Trophoblast cell (in vitro differentiated cells and primary cell): ENCODE measurements around the gene PWWP2B.
"Not testable (repeated sequence)": the region's sequence is repeated elsewhere in the genome, so short reads cannot be mapped to it uniquely, and the experiment has no call there.

Source experiments
- DNase-seq, 2 donors: peaks; one replicate each; pipeline ENCODE4 v3.0.0-alpha.2; 2016
- H2AFZ ChIP-seq: 2 replicates; pipeline ENCODE4 v1.6.1; 2013; ENCODE audit warnings: low read length, moderate library complexity, mild to moderate bottlenecking; ENCODE audit not compliant: insufficient read depth, poor library complexity
- H2AK5ac ChIP-seq: 2 replicates; pipeline ENCODE4 v1.6.1; 2013; ENCODE audit warnings: mild to moderate bottlenecking, low read length
- H2BK120ac ChIP-seq: 2 replicates; pipeline ENCODE4 v1.6.1; 2013; ENCODE audit warnings: low read length, mild to moderate bottlenecking, moderate library complexity; ENCODE audit not compliant: insufficient read depth, poor library complexity
- H2BK12ac ChIP-seq: 2 replicates; pipeline ENCODE4 v1.6.1; 2013; ENCODE audit warnings: mild to moderate bottlenecking, low read length, moderate library complexity
- H2BK5ac ChIP-seq: 2 replicates; pipeline ENCODE4 v1.6.1; 2013; ENCODE audit warnings: low read length, low read depth, moderate library complexity, mild to moderate bottlenecking; ENCODE audit not compliant: poor library complexity
- H3K14ac ChIP-seq: 2 replicates; pipeline ENCODE4 v1.6.1; 2013; ENCODE audit warnings: mild to moderate bottlenecking, low read length
- H3K18ac ChIP-seq: 2 replicates; pipeline ENCODE4 v1.6.1; 2013; ENCODE audit warnings: mild to moderate bottlenecking, low read length
- H3K23ac ChIP-seq: 2 replicates; pipeline ENCODE4 v1.6.1; 2013; ENCODE audit warnings: low read length
- H3K27ac ChIP-seq: 2 replicates; pipeline ENCODE4 v1.5.1; 2013; ENCODE audit warnings: low read depth, mild to moderate bottlenecking, inconsistent platforms, low read length, moderate library complexity
- H3K27me3 ChIP-seq: 2 replicates; pipeline ENCODE4 v1.6.1; 2013; ENCODE audit warnings: inconsistent platforms, mild to moderate bottlenecking, low read length, moderate library complexity; ENCODE audit not compliant: insufficient read depth
- H3K36me3 ChIP-seq, 2 experiments: 1 replicate in 1 of 2; 2 replicates in 1 of 2; pipeline ENCODE4 v1.6.1; 2013; ENCODE audit warnings: low read length in 2 of 2, mild to moderate bottlenecking in 2 of 2, moderate library complexity in 1 of 2; ENCODE audit not compliant: insufficient read depth in 2 of 2, control insufficient read depth in 1 of 2
- H3K4ac ChIP-seq: 2 replicates; pipeline ENCODE4 v1.6.1; 2013; ENCODE audit warnings: low read depth, mild to moderate bottlenecking, low read length, moderate library complexity
- H3K4me1 ChIP-seq, 2 experiments: 1 replicate in 1 of 2; 2 replicates in 1 of 2; pipeline ENCODE4 v1.6.1; 2013; ENCODE audit warnings: low read length in 2 of 2, mild to moderate bottlenecking in 2 of 2, moderate library complexity in 1 of 2; ENCODE audit not compliant: insufficient read depth in 2 of 2, control insufficient read depth in 1 of 2
- H3K4me2 ChIP-seq: 2 replicates; pipeline ENCODE4 v1.6.1; 2013; ENCODE audit warnings: inconsistent platforms, mild to moderate bottlenecking, low read length, moderate library complexity
- H3K4me3 ChIP-seq: 2 replicates; pipeline ENCODE4 v1.5.1; 2013; ENCODE audit warnings: mild to moderate bottlenecking, low read depth, low read length, inconsistent platforms
- H3K79me1 ChIP-seq: one replicate; pipeline ENCODE4 v1.6.1; 2013; ENCODE audit warnings: low read length
- H3K79me2 ChIP-seq: 2 replicates; pipeline ENCODE4 v1.6.1; 2013; ENCODE audit warnings: low read length, mild to moderate bottlenecking; ENCODE audit not compliant: control insufficient read depth, insufficient read depth, poor library complexity
- H3K9ac ChIP-seq: 2 replicates; pipeline ENCODE4 v1.6.1; 2013; ENCODE audit warnings: mild to moderate bottlenecking, low read length
- H3K9me3 ChIP-seq: 2 replicates; pipeline ENCODE4 v1.6.1; 2013; ENCODE audit warnings: low read depth, mild to moderate bottlenecking, control low read depth, inconsistent platforms, low read length; ENCODE audit not compliant: insufficient read depth
- H4K12ac ChIP-seq: 2 replicates; pipeline ENCODE4 v1.6.1; 2013; ENCODE audit warnings: low read depth, mild to moderate bottlenecking, low read length, moderate library complexity
- H4K8ac ChIP-seq: 2 replicates; pipeline ENCODE4 v1.6.1; 2013; ENCODE audit warnings: low read depth, mild to moderate bottlenecking, low read length, moderate library complexity
- H4K91ac ChIP-seq: one replicate; pipeline ENCODE4 v1.6.1; 2013; ENCODE audit warnings: low read depth, mild to moderate bottlenecking, low read length, moderate library complexity
- WGBS: extraction: QIAGEN DNeasy Blood & Tissue Kit; methylation state at CpG from one replicate; pipeline ENCODE4 v1.1.7; 2013; ENCODE audit warnings: missing lambda C conversion rate; ENCODE audit not compliant: insufficient read length, insufficient coverage; ENCODE audit errors: extremely low coverage; 5-methylcytosine and 5-hydroxymethylcytosine counted together

Gene PWWP2B

GRCh38 chr10:132435320-132435719, 38.3 kb downstream of the PWWP2B start:
- H3K36me3 ChIP-seq, result not testable (repeated sequence)
- WGBS, result no CpG with 5 or more reads among the region's 5 CpGs

GRCh38 chr10:132436096-132436495, 39.1 kb downstream of the PWWP2B start:
- not testable (repeated sequence) for H3K18ac ChIP-seq, H3K27ac ChIP-seq, H4K91ac ChIP-seq, H2AFZ ChIP-seq, H3K14ac ChIP-seq, H3K9ac ChIP-seq, H3K27me3 ChIP-seq, DNase-seq, H3K4me3 ChIP-seq, H3K9me3 ChIP-seq, H3K36me3 ChIP-seq, H3K79me1 ChIP-seq, H2BK12ac ChIP-seq, H3K23ac ChIP-seq, H3K4ac ChIP-seq, H2AK5ac ChIP-seq, H2BK5ac ChIP-seq, H3K79me2 ChIP-seq, H3K4me2 ChIP-seq, H4K12ac ChIP-seq, H4K8ac ChIP-seq, H2BK120ac ChIP-seq, H3K4me1 ChIP-seq
- WGBS, result no CpG with 5 or more reads among the region's 3 CpGs

More at GRCh38 chr10:132435320-132435719, 38.3 kb downstream of the PWWP2B start:
- H2AK5ac ChIP-seq, H3K4me1 ChIP-seq, H3K14ac ChIP-seq, H3K79me1 ChIP-seq, H3K9me3 ChIP-seq, H3K4me2 ChIP-seq, H4K8ac ChIP-seq, H3K4me3 ChIP-seq, H2BK12ac ChIP-seq, DNase-seq, H3K4ac ChIP-seq, H3K23ac ChIP-seq, H3K18ac ChIP-seq, H3K9ac ChIP-seq, H3K79me2 ChIP-seq, H4K12ac ChIP-seq, H2BK120ac ChIP-seq, H2AFZ ChIP-seq, H2BK5ac ChIP-seq, H3K27ac ChIP-seq, H4K91ac ChIP-seq, H3K27me3 ChIP-seq: not testable (repeated sequence)

- peaks cover 9% of the 10 kb centered on the region for H3K9me3 ChIP-seq
- H4K91ac ChIP-seq, result peak overlapping the region; percentile 1
- H3K79me1 ChIP-seq, result peaks cover 2% of the 10 kb centered on the region
- H4K8ac ChIP-seq, result no peak overlapping the region
- H3K14ac ChIP-seq, result no peak overlapping the region
- H2AFZ ChIP-seq, result no peak overlapping the region
- no CpG with 5 or more reads among the region's 15 CpGs for WGBS
- H3K4me1 ChIP-seq, result no peaks in the 10 kb centered on the region
- H3K23ac ChIP-seq, result no peak overlapping the region
- H3K4me3 ChIP-seq, result no peak overlapping the region
- H4K12ac ChIP-seq, result no peak overlapping the region
- no peak overlapping the region for H2AK5ac ChIP-seq
- no peaks in the 10 kb centered on the region for H3K79me2 ChIP-seq
- no peak overlapping the region for H2BK120ac ChIP-seq
- no peak overlapping the region for H3K4ac ChIP-seq
- no peak overlapping the region for H3K27ac ChIP-seq
- H3K27me3 ChIP-seq, result no peaks in the 10 kb centered on the region
- H2BK12ac ChIP-seq, result no peak overlapping the region
- H3K9ac ChIP-seq, result no peak overlapping the region
- H3K18ac ChIP-seq, result no peak overlapping the region
- DNase-seq, result no peak
- no peak overlapping the region for H2BK5ac ChIP-seq
- no peaks in the 10 kb centered on the region for H3K36me3 ChIP-seq
- H3K4me2 ChIP-seq, result no peak overlapping the region
Observed at GRCh38 chr10:132436861-132437410, 39.9 kb downstream of the PWWP2B start.

GRCh38 chr10:132437541-132437950, 40.5 kb downstream of the PWWP2B start:
- Histone ChIP-seq H3K36me3 (no peaks in the 10 kb centered on the region), H3K4ac (no peak overlapping the region), H3K23ac (no peak overlapping the region), H4K91ac (peak overlapping the region; percentile 1), H3K4me2 (no peak overlapping the region), H3K4me3 (no peak overlapping the region), H4K8ac (no peak overlapping the region), H3K9ac (no peak overlapping the region), H2AK5ac (no peak overlapping the region), H3K14ac (no peak overlapping the region), H3K79me1 (peaks cover 2% of the 10 kb centered on the region), H2BK12ac (peak overlapping the region; percentile 5), H3K18ac (no peak overlapping the region), H3K79me2 (no peaks in the 10 kb centered on the region), H2BK120ac (peak overlapping the region; percentile 8), H2BK5ac (no peak overlapping the region), H3K27ac (no peak overlapping the region), H3K4me1 (no peaks in the 10 kb centered on the region), H2AFZ (no peak overlapping the region), H4K12ac (no peak overlapping the region), H3K9me3 (peaks cover 9% of the 10 kb centered on the region), H3K27me3 (no peaks in the 10 kb centered on the region)
- WGBS, result no CpG with 5 or more reads among the region's 13 CpGs
- DNase-seq, result no peak
